HCT116 (cell line): ENCODE data around the gene INPPL1.

ENCODE experiments used
- POLR2A ChIP-seq: IDR thresholded peaks from 2 replicates; pipeline ENCODE4 v1.7.0; 2011; ENCODE audit warnings: borderline replicate concordance; ENCODE audit not compliant: insufficient read depth, insufficient read length; ENCODE audit errors: extremely low read depth
- ZNF274 ChIP-seq: fragments of 200-500 bp; sonication (Bioruptor generic); IDR thresholded peaks from 2 replicates; pipeline ENCODE4 v1.6.1; 2014; ENCODE audit warnings: mild to moderate bottlenecking, low read depth, low read length, inconsistent platforms
- TF ChIP-seq, protein P1 (sequence below): IDR thresholded peaks from 2 replicates; pipeline ENCODE4 v1.6.1; 2012
- TF ChIP-seq, protein P2 (sequence below), 3 experiments: fragments of 200-600 bp in 1 of 3; sonication (generic) in 1 of 3; IDR thresholded peaks in 2 of 3; conservative IDR thresholded peaks in 1 of 3; 2 replicates each; pipeline ENCODE4 v1.5.1; 2012 to 2017; ENCODE audit warnings: low read depth in 2 of 3, low read length in 2 of 3, antibody characterized with exemption in 1 of 3, borderline replicate concordance in 1 of 3, control low read depth in 1 of 3, mild to moderate bottlenecking in 1 of 3, mixed read lengths in 1 of 3, mixed run types in 1 of 3, moderate library complexity in 1 of 3; ENCODE audit not compliant: insufficient read depth in 1 of 3

- TF ChIP-seq, protein P1, sequence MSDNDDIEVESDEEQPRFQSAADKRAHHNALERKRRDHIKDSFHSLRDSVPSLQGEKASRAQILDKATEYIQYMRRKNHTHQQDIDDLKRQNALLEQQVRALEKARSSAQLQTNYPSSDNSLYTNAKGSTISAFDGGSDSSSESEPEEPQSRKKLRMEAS: no peak
- no peak for TF ChIP-seq ZNF274
- TF ChIP-seq, protein P2, sequence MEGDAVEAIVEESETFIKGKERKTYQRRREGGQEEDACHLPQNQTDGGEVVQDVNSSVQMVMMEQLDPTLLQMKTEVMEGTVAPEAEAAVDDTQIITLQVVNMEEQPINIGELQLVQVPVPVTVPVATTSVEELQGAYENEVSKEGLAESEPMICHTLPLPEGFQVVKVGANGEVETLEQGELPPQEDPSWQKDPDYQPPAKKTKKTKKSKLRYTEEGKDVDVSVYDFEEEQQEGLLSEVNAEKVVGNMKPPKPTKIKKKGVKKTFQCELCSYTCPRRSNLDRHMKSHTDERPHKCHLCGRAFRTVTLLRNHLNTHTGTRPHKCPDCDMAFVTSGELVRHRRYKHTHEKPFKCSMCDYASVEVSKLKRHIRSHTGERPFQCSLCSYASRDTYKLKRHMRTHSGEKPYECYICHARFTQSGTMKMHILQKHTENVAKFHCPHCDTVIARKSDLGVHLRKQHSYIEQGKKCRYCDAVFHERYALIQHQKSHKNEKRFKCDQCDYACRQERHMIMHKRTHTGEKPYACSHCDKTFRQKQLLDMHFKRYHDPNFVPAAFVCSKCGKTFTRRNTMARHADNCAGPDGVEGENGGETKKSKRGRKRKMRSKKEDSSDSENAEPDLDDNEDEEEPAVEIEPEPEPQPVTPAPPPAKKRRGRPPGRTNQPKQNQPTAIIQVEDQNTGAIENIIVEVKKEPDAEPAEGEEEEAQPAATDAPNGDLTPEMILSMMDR (IDR thresholded peaks at IDR 0.05 in 2 of 3, conservative IDR thresholded peaks at IDR 0.05 in 1 of 3; ENCODE audit: borderline replicate concordance in 1 of 3, insufficient read depth in 1 of 3, low read depth in 2 of 3, low read length in 2 of 3): no peak
- TF ChIP-seq POLR2A: no peak
Measured at GRCh38 chr11:72237112-72237931, 12.8 kb downstream of the INPPL1 start.
